Cerebellar nuclear complex (tissue), 1 donor: ENCODE data around the gene ARID5B.

ENCODE experiments used
- DNase-seq, 2 experiments: peaks; one replicate each; lab custom pipeline; 2025; lab: John Stamatoyannopoulos, UW

Gene ARID5B

GRCh38 chr10:61941202-61941681, 39.7 kb downstream of the ARID5B start:
- DNase-seq, result no peak

GRCh38 chr10:61942604-61943461, 41.3 kb downstream of the ARID5B start:
- no peak for DNase-seq

- DNase-seq, result no peak
Measured at GRCh38 chr10:61943674-61944378, 42.3 kb downstream of the ARID5B start.

GRCh38 chr10:61944410-61945147, 43.1 kb downstream of the ARID5B start:
- no peak for DNase-seq

GRCh38 chr10:61949687-61950086, 48.2 kb downstream of the ARID5B start:
- no peak for DNase-seq

- DNase-seq, result no peak
Measured at GRCh38 chr10:61950449-61951143, 49.1 kb downstream of the ARID5B start.

- no peak for DNase-seq
Measured at GRCh38 chr10:61951144-61951483, 49.6 kb downstream of the ARID5B start.

- no peak for DNase-seq
Measured at GRCh38 chr10:61952028-61952674, 50.7 kb downstream of the ARID5B start.

- DNase-seq, result no peak
Measured at GRCh38 chr10:61953183-61953582, 51.7 kb downstream of the ARID5B start.

GRCh38 chr10:61957806-61958205, 56.3 kb downstream of the ARID5B start:
- DNase-seq, result no peak

GRCh38 chr10:61958311-61958710, 56.8 kb downstream of the ARID5B start:
- DNase-seq, result no peak

GRCh38 chr10:61958805-61959204, 57.3 kb downstream of the ARID5B start:
- no peak for DNase-seq

- DNase-seq, result no peak
Measured at GRCh38 chr10:61959814-61960213, 58.3 kb downstream of the ARID5B start.

- no peak for DNase-seq
Measured at GRCh38 chr10:61960396-61961120, 59.1 kb downstream of the ARID5B start.

- no peak for DNase-seq
Measured at GRCh38 chr10:61961278-61961677, 59.8 kb downstream of the ARID5B start.

GRCh38 chr10:61962971-61963370, 61.5 kb downstream of the ARID5B start:
- DNase-seq, result no peak

GRCh38 chr10:61963669-61964058, 62.2 kb downstream of the ARID5B start:
- DNase-seq, result no peak

- no peak for DNase-seq
Measured at GRCh38 chr10:61964059-61964709, 62.7 kb downstream of the ARID5B start.

GRCh38 chr10:61964949-61965702, 63.6 kb downstream of the ARID5B start:
- no peak for DNase-seq
